GM15510 (cell line): Measurements from ENCODE around the gene RALBP1.

Experiments
- POLR2A ChIP-seq: IDR thresholded peaks from 3 replicates; pipeline ENCODE4 v1.6.1; 2011; ENCODE audit warnings: borderline replicate concordance; ENCODE audit not compliant: insufficient read length; ENCODE audit errors: extremely low read depth

The RALBP1 gene

DNA sequence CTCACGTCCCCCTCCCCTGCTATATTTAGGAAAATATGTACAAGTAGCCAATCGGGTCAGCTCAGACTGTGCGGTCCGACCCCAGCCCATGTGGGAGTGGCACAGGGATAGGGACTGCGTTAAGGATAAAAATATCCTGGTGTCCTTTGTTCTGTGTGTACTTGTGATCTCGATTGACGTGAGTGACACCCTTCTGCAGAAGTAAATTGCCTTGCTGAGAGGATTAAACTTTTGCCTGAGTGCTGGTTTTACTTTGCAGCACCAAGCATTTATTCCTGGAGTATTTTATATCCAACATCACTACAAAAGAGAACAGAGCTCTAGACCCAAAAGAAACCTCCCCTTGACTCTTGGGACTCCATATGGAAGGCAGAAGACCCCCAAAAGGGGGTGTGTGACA is 28.0 kb upstream of the RALBP1 start:
- TF ChIP-seq POLR2A = no peak

DNA sequence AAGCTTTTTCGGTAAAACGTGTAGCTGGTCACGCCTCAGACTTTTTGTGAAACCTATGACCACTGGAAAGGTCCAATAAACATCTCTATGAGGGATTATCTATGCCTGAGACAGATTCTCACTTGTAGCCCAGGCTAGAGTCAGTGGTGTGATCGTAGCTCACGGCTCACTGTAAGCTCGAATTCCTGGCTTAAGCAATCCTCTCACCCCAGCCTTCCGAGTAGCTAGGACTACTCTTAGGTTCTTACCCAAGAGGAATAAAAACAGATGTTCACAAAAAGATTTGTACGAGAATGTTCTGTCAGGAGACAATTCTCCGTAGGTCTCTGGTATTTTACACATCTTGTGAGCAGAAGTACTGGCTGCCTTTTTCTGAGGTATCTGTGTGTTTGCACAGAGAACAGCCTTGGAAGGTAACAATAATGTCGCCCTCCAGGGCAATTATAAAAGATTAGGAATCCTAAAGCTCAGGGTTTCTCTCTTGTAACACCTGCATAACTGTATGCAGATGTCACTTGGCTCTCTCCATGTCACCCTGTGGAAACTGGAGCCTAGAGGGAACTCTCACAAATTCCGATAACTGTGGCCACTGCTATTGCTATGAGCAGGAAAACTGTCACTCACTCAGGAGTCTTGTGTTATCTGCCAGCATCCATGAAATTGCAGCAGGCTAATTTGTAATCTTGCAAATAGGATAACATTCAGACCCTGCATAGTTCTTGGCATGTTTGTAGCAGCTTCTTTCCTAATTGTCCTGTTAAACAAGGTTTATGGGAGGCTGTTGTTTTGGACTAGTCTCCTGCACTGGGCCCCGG is 25.5 kb upstream of the RALBP1 start:
- TF ChIP-seq POLR2A = no peak

DNA sequence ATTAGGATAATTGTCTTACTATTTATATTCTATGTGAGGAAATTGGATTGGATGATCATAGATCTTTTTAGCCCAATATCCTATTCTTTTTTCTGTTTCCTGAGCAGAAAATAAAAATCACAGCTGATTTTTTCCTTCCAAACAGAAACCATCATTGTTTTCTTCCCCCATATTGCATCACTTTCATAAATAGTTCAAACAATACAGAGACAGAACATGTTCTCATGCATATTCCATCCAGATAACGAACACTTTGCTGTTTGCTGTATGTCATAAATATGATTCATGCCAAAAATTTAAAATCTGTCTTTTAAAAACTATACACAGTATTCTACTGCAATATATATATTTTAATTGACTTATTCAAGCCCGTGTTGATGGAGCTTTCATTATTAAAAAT is 22.0 kb upstream of the RALBP1 start:
- no peak for TF ChIP-seq POLR2A

DNA sequence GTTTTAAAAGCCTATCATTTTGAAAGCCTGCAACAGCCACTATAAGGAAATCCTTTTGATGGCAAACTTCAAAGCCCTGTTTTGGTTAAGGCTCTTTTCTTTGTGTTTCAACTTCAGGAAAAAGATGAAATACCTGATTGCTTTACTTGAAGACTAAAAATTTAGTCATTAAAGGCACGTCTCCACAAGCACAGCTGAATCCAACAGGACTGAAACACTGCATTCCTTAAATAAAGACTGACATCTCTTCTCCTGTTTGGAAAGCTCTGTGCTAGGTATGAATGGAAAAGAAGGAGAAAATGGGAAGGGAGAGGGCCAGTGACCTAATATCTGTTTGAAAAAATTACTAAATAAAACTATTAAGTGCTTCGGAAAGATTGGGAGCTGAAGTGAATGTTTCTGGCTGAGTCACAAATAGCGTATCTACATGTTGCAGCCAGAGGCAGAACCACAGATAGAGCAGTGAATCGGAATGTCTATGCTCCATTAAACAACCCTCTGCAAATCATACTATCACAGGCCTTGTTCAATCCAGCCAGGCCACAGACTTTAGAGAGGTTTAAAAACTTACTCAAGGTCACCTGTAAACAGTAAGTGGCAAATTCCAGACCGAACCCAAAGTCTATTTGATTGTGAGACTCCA is 21.1 kb upstream of the RALBP1 start:
- TF ChIP-seq POLR2A = no peak

DNA sequence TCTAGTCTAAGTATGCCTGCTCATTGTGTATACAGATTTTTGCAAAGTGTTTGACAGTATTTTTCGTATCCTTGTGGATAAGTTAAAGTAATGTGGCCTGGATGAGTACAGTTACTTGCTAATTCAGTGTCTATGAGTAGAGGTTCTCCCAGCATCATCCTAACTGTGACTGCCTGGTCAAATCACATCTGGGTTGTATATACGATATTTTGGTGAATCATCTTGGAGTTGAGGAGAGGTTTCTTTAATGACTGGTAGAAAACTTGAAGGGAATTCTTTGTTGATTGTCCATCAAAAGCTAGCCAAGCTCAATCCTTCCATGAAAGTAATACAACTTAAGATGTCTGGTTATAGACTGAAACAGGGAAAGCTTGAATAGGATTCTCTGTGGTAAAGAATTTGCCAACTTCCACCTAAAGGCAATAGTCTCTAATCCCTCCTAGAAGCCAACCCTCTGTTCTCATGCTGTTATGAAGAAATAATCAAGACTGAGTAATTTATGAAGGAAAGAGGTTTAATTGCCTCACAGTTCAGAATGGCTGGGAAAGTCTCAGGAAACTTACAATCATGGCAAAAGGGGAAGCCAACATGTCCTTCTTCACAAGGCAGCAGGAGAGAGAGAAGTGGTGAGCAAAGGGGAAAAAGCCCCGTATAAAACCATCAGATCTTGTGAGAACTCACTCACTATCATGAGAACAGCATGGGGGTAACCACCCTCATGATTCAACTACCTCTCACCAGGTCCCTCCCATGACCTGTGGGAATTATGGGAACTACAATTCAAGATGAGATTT is 19.4 kb upstream of the RALBP1 start:
- TF ChIP-seq POLR2A = no peak

DNA sequence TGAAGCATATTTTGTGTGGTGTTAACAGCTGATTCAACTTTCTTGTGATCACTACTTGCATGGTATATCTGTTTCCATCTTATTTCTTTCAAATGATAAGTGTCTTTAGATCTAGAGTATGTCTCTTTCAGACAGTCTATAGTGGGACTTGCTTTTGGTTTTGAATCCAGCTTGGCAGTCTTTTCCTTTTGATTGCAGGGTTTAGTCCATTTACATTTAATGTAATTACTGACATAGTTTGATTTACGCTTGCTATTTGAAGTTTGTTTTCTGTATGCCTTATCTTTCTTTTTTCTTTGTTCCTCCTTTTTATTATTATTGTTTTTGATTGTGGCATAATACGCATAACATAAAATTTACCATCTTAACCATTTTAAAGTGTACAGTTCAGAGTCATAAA is 9.2 kb upstream of the RALBP1 start:
- TF ChIP-seq POLR2A = no peak

DNA sequence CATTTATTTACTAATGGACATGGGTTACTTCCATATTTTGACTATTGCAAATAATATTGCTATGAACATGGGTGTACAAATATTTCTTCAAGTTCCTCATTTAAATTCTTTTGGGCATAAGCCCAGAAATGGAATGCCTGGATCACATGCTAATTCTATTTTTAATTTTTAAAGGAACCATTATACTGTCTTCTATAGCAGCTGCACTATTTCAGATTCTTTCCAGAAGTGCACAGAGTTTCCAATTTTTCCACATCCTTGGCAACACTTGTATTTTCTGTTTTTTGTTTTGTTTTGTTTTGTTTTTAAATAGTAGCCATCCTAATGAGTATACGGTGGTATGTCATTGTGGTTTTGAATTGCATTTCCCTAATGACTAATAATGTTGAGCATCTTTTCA is 8.5 kb upstream of the RALBP1 start:
- TF ChIP-seq POLR2A = no peak

DNA sequence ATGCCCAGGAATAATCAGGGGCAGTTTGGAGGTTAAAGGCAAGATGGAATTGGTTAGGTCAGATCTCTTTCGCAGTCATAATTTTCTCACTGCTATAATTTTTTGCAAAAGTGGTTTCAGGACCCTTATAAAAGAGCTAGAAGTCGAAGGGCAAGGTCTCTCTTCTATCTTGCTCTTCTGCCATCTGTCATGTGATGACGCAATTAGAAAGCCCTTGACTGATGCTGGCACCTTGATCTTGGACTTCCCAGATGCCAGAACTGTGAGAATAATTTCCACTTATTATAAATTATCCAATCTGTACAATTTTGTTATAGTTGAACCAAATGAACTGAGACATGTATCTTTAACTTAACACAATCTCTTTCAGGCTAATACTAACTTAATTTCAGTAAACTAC is 6.3 kb upstream of the RALBP1 start:
- no peak for TF ChIP-seq POLR2A

DNA sequence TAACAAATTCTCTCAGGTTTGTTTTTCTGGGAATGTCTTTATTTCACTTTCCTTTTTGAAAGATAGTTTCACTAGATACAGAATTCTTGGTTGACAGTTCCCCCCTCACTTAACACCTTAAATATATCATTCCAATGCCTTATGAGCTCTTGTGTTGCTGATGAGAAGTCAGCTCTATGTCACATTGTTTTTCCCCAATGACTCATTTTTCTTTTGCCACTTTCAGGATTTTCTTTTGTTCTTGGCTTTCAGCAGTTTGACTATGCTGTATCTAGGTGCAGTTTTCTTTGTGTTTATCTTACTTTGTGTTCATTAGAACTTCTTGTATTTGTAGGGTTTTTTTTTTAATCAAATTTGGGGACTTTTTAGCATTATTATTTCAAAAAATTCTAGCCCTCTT is 5.6 kb upstream of the RALBP1 start:
- TF ChIP-seq POLR2A = no peak

DNA sequence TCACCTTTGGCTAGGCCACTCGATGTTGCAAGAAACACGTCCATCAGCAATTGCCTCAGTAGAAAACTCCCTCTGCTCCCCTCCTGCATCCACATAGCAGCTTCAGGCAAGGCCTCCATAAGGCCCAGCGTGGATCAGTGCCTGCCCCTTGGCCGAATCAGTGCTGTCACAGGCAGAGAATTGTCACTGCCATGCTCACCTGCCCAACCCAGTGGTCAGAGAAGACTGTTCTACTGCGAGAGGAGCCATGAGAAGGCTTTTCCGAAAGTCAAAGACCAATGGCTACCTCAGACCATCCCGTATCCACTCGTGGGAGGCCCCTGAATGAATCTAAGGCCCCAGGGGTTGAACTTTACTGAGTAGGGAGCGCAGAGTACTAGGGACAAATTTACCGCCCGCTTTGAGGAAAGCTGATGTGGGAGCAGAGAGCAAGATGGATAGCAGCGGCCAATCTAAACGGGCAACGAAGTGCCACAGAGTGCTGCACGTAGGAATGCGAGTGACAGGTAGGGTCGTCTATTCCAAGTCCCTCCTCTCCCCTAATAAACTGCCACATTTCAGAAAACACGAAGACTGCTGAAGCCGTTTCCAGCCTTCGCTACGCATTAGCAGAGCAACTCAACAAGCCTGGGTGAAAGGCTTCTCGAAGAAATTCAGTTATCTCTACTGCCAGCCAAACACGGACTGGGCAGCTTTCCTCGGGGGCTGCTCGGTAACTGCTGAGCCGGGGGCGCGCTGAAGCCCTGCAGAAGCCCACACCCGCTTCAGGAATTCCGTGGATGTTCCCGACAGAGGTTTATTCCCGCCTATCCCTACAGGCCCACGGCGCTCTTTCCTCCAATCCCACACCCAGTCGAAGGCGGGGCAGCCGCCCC is 968 bp upstream of the RALBP1 start:
- TF ChIP-seq POLR2A = no peak

DNA sequence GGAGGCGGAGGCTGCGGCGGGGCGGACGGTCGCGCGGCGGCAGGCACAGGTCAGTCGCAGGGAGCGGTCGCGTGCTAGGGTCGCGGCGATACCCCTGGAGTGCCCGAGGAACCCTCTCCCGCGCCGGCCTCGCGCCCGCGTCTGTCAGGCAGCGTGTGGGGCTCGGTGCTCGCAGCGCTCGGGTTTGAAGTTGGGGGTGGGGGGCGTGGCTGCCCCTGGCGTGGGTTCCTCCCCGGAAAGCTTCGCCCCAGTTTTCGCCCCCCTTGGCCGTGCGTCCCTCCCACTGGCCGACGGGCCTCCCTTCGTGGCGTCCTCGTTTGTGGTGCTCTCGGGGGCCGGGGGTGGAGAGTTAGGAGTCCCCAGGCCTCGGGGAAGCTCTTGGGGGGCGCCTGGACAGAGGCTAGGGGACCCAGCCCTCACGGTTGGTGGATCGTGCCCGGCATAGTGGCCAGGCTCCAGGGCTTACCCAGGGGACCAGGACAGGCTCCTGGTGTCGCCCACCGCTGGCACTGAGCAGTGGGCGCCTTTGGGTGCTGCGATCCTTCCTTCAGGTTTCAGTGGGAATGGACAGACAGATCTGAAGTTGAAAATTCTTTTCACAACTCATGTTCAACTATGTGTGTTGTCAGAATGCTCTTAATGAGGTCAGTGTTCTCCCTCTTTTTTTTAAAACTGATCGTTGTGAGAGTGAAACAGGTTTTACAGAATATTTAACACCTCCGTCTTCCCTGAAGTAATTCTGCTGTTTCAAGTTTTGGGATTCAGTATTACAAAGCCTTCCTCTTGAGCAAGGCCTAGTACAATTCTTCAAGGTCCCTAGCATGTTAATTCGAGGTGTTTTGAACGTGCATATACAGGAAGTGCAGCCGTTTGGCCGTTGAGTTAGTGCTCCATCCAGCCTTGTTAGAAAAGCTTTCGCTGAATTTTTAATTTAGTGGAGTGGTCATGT is 604 bp downstream of the RALBP1 start:
- peak; percentile 80 for TF ChIP-seq POLR2A

DNA sequence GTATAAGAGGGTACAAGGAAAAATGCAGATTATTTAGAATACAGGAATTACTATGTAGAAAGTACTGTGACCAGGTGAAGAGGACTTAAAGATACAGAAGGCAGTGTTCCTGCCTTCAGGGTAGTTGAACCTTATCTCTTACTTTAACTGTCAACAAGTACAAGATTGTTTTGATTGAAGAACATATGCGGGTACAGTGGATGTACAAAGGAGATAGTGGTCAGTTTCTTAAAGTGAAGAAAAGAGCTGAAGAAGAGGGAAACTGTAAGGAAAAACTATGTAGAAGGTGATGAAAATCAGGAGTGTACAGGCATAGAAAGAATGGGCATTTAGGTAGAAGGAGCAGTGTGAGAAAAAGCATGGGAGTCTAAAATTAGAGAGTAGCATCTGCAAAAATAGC is 2.2 kb downstream of the RALBP1 start:
- TF ChIP-seq POLR2A = no peak

DNA sequence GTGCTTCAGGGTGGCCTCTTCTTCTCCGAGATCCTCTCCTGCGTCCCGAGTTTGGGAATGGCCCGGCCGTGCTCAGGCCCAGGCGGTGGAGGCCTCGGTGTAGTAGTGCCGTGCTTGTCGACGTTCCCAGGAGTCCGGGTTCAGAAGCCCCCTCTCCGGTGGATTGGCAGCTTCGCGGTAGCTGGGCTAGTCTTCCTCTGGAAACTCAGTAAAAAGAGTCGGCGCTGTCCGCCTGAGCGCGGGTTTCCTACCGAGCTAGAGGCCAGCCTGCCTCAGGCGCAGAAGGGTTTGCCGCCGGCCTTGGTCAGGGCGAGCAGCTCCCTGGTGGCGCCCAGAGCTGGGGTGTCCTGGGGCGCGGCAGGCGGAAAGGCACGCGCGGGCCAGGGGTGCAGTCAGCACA is 3.2 kb downstream of the RALBP1 start:
- TF ChIP-seq POLR2A = no peak
